Posterior cingulate gyrus (tissue), 11 donors: ENCODE data around the gene ABCD3.
A peak's percentile ranks its signal among the peaks of the same experiment; 100 is the strongest.
"Not testable (repeated sequence)": the region's sequence is repeated elsewhere in the genome, so short reads cannot be mapped to it uniquely, and the experiment has no call there.

ENCODE experiments used
- DNase-seq, 10 donors: peaks; one replicate each; pipeline versions ENCODE4 v3.0.0 to v3.0.0-alpha.2; 2020 to 2021; ENCODE audit warnings: mixed read lengths in 3 of 10
- intact Hi-C: fragments of 100-400 bp; cut with DNase I; formaldehyde crosslinking; loops from one replicate; pipeline ENCODE4 v1.15.1; 2023

Gene ABCD3

GRCh38 chr1:94448741-94449140 is 30.6 kb downstream of the ABCD3 start:
- not testable (repeated sequence) for DNase-seq

DNA sequence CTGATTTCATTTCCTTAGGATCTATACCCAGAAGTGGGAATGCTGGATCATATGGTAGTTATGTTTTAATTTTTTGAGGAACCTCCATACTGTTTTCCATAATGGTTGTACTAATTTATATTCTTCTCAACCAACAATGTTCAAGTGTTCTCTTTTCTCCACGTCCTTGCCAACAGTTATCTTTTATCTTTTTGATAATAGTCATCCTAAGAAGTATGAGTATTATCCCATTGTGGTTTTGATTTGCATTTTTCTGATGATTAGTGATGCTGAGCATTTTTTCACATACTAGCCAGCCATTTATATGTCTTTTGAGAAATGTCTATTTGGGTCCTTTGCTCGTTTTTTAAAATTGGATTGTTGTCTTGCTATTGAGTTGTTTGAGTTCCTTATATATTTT is 38.5 kb downstream of the ABCD3 start:
- DNase-seq: no peak
- intact Hi-C loops: no loop called here

More at GRCh38 chr1:94448741-94449140, 30.6 kb downstream of the ABCD3 start:
- intact Hi-C loops: not testable (repeated sequence)

GRCh38 chr1:94462606-94463005 is 44.4 kb downstream of the ABCD3 start:
- intact Hi-C loops: loop anchor here (1.0 kb wide), 1 partner anchor 66 kb away; no protein-coding TSS in a partner anchor
- no peak for DNase-seq

- DNase-seq: no peak
- intact Hi-C loops: loop anchor here (1.0 kb wide), 1 partner anchor 67 kb away; no protein-coding TSS in a partner anchor
These were observed 45.0 kb downstream of the ABCD3 start for GRCh38 chr1:94463056-94463764.

DNA sequence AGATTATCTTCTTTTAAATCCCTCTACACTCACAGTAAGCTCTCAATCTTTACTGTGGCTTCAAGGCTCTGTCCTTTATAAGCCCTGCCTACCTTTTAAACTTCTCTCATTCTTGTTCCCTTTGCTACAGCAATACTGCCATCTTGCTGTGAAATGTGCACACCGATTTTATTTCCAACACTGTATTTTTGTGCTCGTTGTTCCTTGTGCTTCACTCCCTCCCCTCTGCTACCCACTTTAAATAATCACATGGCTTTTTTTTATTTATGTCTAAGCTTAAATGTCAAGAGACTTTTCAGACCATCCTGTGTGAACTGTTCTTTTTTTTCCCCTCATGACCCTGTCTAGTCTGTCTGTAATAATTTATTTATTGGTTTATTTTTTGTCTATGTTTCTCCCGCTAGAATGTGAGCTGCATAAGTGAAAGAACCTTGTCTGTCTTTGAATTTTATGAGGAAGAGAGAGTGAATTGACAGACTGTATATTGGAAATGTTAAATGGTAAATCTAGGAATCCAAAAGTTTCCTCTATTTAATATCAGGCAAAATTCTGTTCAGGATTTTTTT is 45.7 kb downstream of the ABCD3 start:
- DNase-seq: peak in 1 of 10 donors; percentile 15
- intact Hi-C loops: loop anchor here (1.0 kb wide), 1 partner anchor 68 kb away; no protein-coding TSS in a partner anchor

DNA sequence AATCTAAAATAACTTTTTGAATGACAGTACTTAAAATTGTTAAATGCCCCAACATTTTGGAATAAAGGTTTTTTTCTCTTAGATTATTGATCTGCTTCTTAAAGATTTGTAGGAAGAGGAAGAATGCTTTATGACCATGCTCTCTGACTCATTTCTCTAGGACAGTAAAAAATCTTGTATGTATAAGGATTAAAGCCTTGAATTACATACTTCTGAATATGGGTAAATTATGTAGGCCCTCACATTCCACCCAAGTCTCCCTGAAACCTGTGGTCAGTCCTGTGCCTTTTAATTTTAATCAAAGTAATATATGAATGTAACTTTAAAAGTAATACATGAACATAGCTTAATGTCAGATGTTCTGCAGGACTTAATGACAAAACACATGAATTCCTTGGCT is 50.5 kb downstream of the ABCD3 start:
- intact Hi-C loops: no loop called here
- no peak for DNase-seq

DNA sequence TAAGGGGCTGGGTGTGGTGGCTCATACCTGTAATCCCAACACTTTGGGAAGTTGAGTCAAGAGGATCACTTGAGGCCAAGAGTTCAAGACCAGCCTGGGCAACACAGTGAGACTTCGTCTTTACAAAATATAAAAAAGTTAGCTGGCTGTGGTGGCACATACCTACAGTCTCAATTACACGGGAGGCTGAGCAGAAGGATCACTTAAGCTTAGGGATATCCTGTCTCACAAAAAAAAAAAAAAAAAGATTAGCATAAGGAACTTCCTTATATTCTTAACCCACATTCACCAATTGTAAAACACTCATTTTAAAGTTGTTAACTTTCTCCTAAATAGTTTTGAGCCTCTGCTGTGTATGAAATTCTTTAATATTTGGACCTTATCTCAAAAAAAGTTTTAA is 53.1 kb downstream of the ABCD3 start:
- DNase-seq: no peak
- intact Hi-C loops: no loop called here

GRCh38 chr1:94475232-94475631 is 57.0 kb downstream of the ABCD3 start:
- no peak for DNase-seq

DNA sequence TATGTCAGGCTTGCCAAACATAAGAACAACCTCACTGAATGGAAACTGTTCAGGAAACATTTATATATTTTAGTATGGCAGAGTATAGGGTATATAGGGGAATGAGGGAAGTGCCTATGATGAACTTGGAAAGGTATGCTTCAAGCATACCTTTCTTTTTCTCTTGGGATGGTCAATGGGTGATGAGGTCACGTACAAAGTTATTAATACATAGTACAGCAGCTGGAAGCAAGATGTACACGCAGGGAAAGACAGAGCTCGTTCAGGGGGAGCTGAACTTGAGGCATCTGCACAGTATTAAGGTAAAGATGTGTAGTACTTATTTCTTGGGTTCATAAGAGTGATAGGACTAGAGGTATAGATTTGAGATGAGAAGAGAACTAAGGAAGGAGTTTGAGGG is 61.5 kb downstream of the ABCD3 start:
- intact Hi-C loops: no loop called here

More at GRCh38 chr1:94475232-94475631, 57.0 kb downstream of the ABCD3 start:
- intact Hi-C loops: no loop called here

DNA sequence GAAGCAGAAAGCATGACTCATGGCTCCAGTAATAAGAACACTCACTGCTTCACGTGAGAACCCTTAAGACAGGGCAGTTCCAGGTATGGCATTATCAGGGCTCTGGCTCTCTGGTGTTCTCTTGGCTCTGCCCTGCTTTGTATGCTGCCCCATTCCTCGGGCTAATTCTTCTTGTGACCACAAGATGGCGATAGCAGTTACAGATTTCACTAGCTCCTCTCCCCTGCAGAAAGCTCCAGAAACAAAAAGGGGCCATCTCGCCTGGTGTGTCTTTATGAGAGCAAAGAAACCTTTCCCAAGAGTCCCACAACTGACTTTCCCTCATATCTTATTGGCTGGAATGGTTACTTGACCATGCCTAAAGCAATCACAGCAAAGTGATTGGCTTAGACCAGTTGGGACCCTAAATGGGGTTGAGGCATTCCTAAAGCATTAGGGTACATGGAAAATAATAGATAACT is 63.3 kb downstream of the ABCD3 start:
- peak in 6 of 10 donors; percentile 6 to 83 (median 26) for DNase-seq
- intact Hi-C loops: loop anchor here (1.0 kb wide), 2 partner anchors 321 to 325 kb away; no protein-coding TSS in a partner anchor

More for the DNA sequence above, 61.5 kb downstream of the ABCD3 start:
- no peak for DNase-seq

DNA sequence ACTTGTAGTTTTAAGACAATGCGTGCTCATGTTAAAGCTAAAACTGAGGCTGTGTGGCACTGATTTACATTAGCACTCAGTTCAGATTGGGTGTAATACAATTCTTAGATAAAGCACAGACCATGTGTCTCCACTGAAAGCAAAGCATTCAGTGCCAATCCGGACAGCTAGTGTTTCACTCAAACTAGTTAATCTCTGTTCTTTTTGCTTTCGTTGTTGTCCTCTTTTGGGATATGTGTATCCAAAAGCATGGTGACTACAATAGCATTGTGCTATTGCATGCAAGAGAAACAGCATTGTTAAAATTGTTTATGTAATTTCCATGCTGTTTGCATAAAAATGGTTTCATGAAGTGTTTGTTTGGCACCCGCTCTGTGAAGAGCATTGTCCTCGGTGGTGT is 68.8 kb downstream of the ABCD3 start:
- intact Hi-C loops: no loop called here
- DNase-seq: no peak

GRCh38 chr1:94490556-94490955 is 72.4 kb downstream of the ABCD3 start:
- no peak for DNase-seq
- intact Hi-C loops: no loop called here

DNA sequence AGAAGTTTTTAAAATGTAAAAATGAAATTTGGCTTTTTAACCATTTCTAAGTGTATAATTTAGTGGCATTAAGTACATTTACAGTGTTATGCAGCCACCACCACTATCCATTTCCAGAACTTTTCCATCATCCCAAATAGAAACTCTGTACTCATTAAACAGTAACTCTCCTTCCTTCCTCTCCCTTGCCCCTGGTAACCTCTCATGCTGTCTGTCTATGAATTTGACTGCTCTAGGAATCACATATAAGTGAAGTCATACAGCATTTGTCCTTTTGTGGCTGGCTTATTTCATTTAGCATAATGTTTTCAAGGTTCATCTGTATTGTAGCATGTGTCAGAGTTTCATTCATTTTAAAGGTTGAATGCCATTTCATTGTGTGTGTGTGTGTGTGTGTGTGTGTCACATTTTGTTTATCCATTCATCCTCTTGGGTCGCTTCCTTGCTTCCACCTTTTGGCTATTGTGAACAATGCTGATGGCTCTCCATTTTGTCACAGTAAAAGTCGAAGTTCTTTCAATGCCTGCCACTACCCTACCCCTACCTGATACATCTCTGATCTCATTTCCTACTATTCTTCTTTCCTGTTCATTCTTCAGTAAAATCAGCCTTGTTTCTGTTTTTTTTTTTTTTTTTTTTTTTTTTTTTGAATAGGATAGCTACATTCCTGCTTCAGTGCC is 78.0 kb downstream of the ABCD3 start:
- DNase-seq: no peak
- intact Hi-C loops: no loop called here

DNA sequence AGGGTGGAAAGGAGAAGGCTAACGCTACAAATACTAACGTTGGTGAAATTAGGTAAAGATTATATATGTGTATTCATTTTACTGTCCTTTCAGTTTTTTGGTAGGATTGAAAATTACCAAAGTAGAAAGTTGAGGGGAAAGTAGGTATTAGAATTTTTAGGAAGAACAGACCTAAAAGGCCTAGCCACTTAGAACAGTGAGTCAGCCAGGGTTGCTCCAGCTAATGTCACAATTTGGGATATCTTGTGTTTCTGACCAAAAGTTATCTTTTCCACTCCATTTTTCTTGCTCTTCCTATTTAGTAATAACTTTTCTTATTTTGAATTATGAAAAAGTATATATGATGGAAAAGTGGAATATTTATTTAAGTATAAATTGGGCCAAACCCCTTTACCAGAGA is 83.2 kb downstream of the ABCD3 start:
- intact Hi-C loops: no loop called here
- no peak for DNase-seq

GRCh38 chr1:94501935-94502334 is 83.7 kb downstream of the ABCD3 start:
- intact Hi-C loops: no loop called here
- no peak for DNase-seq

GRCh38 chr1:94503153-94503552 is 85.0 kb downstream of the ABCD3 start:
- intact Hi-C loops: no loop called here

GRCh38 chr1:94504601-94505000 is 86.4 kb downstream of the ABCD3 start:
- DNase-seq: no peak
- intact Hi-C loops: no loop called here

More at GRCh38 chr1:94503153-94503552, 85.0 kb downstream of the ABCD3 start:
- no peak for DNase-seq

- intact Hi-C loops: no loop called here
- DNase-seq: no peak
These were observed 94.6 kb downstream of the ABCD3 start for GRCh38 chr1:94512816-94513215.

GRCh38 chr1:94514095-94514727 is 96.0 kb downstream of the ABCD3 start:
- intact Hi-C loops: no loop called here
- peak in 2 of 10 donors; percentile 16 to 24 for DNase-seq

GRCh38 chr1:94515296-94515947 is 97.2 kb downstream of the ABCD3 start:
- DNase-seq: no peak
- intact Hi-C loops: no loop called here
